Gastrocnemius medialis (tissue), 4 donors: ENCODE measurements around the gene GPR3.

Experiments used
- CTCF ChIP-seq, 5 experiments: fragments of 450-650 bp in 3 of 5; fragments of 200-600 bp in 2 of 5; sonication (generic) in 2 of 5; IDR thresholded peaks in 4 of 5; conservative IDR thresholded peaks in 1 of 5; 1 replicate in 4 of 5; 2 replicates in 1 of 5; pipeline ENCODE4 v1.5.1; 2016 to 2019; ENCODE audit warnings: antibody characterized with exemption in 5 of 5, mild to moderate bottlenecking in 3 of 5, moderate library complexity in 3 of 5
- POLR2A ChIP-seq, 2 donors: fragments of 450-650 bp; IDR thresholded peaks; one replicate each; pipeline ENCODE4 v1.6.1; 2017; ENCODE audit warnings: antibody characterized with exemption in 2 of 2, mild to moderate bottlenecking in 2 of 2, moderate library complexity in 2 of 2

DNA sequence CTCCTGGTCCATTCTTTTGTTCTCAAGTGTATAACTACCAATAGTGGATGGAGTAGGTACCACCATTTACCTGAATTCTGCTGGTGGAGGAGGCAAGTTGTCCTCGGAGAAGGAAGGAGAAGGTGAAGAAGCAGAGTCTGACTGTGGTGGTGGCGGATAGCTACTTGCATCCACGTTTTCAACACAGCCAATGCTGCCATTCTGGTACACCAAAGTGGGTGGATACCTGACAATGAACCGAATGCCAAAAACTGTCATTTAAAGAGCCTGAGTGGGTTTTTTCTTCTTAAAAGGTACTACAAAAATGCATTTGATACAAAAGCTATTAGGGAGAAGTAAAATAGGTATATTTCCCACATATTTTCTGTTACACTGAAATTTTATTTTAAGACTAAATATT is 20.1 kb downstream of the GPR3 start:
- TF ChIP-seq CTCF (IDR thresholded peaks at IDR 0.05 in 4 of 5, conservative IDR thresholded peaks at IDR 0.05 in 1 of 5) = no peak
- TF ChIP-seq POLR2A (IDR thresholded peaks at IDR 0.05) = no peak
